ENCODE data around the gene SIL1.

Gene SIL1

DNA sequence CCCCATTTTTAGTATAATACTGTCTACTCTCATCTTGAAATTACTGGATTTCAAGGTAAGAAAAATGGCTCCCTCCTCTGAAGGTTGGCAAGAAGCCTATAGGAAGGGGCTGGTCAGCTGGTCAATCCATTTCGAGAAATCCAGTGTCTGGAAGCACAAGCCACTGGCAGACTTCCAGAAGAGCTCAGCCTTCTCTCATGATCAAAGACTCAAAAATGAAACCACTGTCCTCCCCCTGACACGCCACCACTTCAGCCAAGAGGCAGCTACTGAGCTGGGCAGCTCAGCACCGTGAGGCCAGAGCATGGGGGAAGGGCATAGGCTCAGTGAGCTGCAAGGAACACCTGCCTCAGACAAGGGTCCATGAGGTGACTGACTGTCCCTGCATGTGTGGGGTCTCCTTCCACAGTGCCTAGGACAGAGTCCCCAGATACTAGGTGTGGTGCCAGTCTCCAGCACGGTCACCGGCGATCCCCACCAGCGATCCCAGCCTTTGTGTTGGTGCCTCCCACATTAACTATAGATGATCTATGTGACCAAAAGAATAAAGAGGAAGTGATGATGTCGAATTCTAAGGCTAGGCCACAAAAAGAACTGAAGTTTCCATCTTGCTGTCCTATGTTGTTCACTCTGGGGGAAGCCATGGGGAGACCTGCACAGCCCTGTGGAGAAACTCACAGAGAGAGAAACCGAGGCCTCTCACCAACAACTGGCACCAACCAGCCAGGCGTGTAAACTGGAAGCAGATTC, 222.9 kb downstream of the SIL1 start:
- TF ChIP-seq, protein P1, sequence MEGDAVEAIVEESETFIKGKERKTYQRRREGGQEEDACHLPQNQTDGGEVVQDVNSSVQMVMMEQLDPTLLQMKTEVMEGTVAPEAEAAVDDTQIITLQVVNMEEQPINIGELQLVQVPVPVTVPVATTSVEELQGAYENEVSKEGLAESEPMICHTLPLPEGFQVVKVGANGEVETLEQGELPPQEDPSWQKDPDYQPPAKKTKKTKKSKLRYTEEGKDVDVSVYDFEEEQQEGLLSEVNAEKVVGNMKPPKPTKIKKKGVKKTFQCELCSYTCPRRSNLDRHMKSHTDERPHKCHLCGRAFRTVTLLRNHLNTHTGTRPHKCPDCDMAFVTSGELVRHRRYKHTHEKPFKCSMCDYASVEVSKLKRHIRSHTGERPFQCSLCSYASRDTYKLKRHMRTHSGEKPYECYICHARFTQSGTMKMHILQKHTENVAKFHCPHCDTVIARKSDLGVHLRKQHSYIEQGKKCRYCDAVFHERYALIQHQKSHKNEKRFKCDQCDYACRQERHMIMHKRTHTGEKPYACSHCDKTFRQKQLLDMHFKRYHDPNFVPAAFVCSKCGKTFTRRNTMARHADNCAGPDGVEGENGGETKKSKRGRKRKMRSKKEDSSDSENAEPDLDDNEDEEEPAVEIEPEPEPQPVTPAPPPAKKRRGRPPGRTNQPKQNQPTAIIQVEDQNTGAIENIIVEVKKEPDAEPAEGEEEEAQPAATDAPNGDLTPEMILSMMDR (IDR thresholded peaks at IDR 0.05) = no peak

DNA sequence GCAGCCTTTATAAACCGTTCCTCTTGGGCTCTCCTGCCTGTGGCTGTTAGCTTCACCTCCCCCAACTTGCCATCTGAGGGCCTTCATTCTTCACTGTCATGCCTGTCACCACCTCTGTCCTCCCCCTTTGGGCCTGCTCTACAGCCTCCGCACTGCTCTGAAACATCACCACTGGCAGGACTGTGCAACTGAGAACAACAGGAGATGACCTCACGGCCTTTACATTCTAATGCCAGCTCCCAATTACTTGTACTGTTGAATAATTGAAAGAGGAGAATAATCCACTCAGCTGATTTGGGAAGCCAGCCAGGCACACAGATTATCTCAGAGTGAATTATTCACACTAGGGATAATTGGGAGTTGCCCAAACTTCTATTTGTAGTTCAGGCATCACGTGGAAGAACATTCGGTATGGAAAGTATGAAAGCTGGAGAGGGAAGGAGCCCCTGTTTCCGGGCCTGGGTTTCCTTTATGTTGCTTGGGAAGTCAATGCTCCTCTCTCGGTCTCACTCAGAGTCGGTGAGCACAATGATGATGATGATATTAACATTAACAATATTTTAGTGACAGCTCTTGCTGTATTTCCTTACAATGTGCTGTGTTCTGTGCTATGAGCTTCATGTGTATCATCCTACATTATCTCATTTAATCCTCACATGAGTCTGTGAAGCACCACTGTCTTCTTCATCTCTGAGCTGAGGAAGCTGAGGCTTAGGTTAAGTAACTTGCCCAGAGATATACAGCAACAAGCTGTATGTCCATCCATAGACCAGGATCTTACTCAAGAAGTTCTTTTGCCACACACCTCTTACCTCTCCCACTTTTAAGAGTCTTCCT, 223.7 kb downstream of the SIL1 start:
- TF ChIP-seq, protein P1 (IDR thresholded peaks at IDR 0.05) = no peak

DNA sequence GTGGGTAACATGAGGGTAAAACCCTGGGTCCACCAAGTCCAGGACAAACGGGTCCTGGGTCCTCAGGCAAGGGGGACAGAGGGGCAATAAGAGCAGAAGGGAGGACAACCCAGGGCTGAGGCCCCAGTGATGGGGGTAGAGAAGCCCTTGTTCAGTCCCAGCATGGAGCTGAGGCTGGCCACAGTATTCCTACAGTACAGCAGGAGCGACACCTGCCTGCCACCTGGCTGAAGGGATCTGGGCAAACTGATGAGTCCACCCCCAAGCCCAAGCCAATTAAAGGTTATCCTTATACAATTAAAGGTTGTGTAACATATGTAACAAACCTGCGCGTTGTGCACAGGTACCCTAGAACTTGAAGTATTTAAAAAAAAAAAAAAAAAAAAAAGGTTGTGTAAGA, 225.3 kb downstream of the SIL1 start:
- TF ChIP-seq, protein P1 (IDR thresholded peaks at IDR 0.05) = no peak

DNA sequence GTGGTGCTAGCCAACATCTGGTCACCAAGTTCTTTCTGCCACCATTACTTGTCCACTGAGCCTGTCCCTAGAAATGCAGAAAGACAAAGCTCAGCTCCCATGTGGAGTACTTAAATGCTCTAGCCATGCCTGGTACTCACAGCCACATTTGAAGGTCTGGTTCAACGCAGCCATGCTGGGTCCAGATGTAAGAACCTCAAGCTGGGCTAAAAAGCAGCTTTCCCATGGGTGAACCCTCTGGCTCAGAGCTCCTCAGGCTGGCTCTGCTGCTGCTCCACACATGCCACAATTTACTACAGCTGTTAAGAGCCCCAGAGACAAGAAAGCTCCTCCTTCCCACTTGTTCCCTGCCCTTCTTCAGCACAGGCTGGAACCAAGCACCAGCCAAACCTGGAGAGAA, 225.9 kb downstream of the SIL1 start:
- TF ChIP-seq, protein P1 (IDR thresholded peaks at IDR 0.05) = no peak

DNA sequence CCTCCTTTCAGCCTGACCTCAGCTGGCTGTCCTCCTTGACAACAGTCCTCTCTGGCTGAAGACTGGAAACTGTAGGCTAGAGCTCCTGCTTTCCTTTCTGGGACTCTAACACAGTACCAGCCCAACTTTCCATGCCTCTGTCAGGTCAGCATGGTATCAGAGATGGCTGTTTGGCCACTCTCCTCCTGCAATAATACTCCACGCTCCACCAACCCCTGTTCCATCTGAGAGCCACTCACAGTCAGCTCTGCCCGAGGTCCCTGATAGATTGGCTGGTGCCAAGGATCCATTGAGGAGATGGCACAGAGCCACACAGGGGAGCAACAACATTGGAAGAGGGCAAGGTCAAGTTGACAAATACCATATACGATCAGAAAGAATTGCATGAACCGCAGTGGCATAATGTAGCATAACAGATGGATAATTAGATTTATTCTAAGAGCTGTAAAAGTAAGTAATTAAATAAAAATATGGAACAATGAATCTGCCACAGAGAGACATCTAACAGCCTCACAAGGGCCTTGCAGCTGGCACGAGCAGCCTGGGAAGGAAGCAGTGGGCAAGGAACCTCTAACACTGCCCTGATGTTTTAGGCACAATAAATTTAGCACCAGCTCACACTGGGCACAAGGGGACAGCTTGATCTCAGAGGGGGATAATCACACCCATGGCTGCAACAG, 228.7 kb downstream of the SIL1 start:
- TF ChIP-seq, protein P1 (IDR thresholded peaks at IDR 0.05) = no peak

DNA sequence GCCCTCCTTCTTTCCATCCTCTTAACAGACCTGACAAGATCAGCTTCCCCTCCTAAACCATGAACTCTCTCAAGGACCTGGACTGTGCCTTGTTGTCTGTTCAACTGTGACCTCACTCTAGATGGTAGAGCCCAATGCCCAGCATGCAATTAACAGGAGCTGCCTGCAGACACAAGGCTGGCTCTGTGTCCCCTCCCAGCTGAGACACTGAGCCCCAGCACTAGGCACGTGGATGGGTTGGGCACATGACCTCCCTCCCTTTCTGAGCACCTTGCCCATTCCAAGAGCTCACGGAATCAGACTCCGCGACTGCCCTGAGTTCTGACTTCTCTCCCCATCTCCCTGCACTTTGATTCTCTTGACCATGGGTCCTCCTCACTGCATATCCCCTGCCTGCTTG, 229.6 kb downstream of the SIL1 start:
- TF ChIP-seq, protein P1 (IDR thresholded peaks at IDR 0.05) = no peak

DNA sequence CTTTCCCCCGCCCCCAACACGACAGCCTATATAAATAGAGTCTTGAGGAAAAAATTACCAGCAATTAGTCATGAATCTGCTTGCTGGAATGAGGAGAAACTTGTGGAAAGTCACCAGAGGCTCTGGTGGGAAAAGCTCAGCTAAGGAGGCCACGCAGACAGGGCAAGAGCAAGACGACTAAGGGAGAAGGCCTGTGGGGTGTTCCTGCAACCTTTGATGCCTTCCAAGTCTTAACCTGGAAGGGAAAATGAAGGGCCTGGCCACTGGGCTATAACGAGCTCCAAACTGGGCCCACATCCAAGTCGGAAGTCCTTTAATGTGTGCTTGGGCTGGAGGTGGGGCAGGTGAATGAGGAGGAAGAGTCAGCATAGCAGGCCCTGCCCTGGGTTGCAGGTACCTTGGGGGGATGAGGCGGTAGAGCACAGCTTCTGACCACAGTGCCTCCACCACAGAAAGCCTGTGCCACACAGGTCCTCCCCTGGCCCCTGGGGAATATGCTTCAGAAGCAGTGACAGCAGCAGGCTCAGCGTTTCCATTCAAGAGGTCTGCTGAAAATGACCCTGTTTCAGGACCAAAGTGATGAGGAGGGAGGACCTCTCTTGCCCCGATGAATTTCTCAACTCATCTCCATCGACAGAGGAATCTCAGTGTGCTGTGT, 230.2 kb downstream of the SIL1 start:
- TF ChIP-seq, protein P1 (IDR thresholded peaks at IDR 0.05) = no peak

Data from LNCAP (cell line).